ENCODE data around the gene MLLT3. TPM values are rescaled to one million over a fixed set of nuclear protein-coding genes. Genes with fewer than 3 reads are reported as not detected.

MLLT3 gene
- total RNA-seq, 2 experiments from 2014 or later = 59.1 to 60.8 TPM

DNA sequence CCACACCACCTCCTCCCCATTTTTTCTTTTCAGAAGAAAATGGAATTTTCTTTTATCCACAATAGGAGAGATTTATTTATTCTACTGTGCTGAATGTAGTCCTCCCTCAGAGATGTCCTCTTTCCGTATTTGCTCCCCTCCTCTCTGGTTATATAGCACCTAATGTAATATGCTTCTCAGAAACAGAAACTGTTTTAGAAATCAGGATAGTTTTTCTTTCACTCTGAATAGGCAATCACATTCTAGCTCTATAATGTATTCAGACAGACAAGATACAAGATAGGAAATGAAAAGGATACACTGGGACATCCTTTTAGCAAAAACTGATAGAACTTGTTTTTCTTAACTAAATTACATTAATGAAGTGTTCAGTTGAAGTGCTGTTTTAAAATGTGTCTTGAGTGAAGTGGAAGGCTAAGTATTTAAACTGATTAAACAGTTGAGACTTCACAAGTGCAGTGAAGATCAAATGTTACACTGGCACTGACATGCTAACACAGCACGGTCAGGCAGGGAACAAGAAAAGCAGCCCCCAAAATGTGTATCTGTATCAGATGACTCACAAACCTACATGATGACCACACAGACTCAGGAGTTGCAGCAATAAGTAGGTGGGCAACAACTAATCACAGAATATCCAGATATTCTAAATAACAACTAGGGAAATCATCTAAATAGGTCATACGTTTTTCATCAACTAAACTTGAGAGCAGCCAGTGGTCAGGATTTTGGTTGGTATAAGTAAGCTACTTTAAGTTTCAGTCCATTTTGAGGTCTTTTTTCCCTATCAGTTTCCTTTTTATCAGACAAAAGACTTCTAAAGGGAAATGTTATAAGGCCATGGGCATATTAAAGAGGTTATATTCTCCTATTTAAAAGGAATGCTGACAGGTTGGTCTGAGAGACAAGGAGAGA lies 260.4 kb downstream of the MLLT3 start:
- H3K36me3 Mint-ChIP-seq (ENCODE audit: low read depth) = peaks cover 46% of the 10 kb centered on the region
- no peak for DNase-seq
- TF ChIP-seq, protein P1, sequence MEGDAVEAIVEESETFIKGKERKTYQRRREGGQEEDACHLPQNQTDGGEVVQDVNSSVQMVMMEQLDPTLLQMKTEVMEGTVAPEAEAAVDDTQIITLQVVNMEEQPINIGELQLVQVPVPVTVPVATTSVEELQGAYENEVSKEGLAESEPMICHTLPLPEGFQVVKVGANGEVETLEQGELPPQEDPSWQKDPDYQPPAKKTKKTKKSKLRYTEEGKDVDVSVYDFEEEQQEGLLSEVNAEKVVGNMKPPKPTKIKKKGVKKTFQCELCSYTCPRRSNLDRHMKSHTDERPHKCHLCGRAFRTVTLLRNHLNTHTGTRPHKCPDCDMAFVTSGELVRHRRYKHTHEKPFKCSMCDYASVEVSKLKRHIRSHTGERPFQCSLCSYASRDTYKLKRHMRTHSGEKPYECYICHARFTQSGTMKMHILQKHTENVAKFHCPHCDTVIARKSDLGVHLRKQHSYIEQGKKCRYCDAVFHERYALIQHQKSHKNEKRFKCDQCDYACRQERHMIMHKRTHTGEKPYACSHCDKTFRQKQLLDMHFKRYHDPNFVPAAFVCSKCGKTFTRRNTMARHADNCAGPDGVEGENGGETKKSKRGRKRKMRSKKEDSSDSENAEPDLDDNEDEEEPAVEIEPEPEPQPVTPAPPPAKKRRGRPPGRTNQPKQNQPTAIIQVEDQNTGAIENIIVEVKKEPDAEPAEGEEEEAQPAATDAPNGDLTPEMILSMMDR (IDR thresholded peaks at IDR 0.05) = no peak
- POLR2A ChIA-PET = no interaction called here
- intact Hi-C loops (cut with micrococcal nuclease) = loop anchor here (2.0 to 10.0 kb wide), 2 partner anchors 193 to 261 kb away; partner anchors contain the start of gene MLLT3
- peak overlapping the region; percentile 9 for H3K4me3 Mint-ChIP-seq
- peak; percentile 74 for ATAC-seq
- peak overlapping the region; percentile 75 for H3K27ac Mint-ChIP-seq
- no peaks in the 10 kb centered on the region for H3K27me3 Mint-ChIP-seq
- no peaks in the 10 kb centered on the region for H3K9me3 Mint-ChIP-seq
- CTCF ChIA-PET = interaction anchor here (1.2 kb wide), 1 partner anchor 263 kb away, joined by 4 read pairs; no protein-coding TSS in a partner anchor
- H3K4me1 Mint-ChIP-seq (ENCODE audit: low read depth) = peaks cover 59% of the 10 kb centered on the region

DNA sequence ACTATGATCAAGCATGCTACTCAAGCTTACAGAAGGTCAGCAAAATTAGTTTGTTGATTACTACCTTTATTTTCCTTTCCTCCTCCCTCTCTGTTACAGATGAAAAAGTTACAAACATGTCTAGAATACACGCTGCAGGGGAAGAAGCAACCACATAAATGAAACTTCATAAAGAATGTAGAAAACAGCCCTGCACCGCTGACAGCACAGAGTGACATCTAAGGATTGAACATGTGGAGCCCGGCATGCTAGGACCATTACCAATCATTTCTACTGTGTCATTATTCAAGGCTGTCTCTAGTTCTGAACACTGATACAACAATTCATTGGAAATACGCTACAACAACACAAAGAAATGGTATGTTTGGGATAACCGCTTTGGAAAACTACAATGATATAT lies 261.1 kb downstream of the MLLT3 start:
- intact Hi-C loops (cut with micrococcal nuclease) = loop anchor here (2.0 to 10.0 kb wide), 2 partner anchors 194 to 262 kb away; partner anchors contain the start of gene MLLT3
- ChIA-PET CTCF (interaction anchor here (1.2 kb wide), 1 partner anchor 263 kb away, joined by 4 read pairs; no protein-coding TSS in a partner anchor), POLR2A (interaction anchor here (0.7 kb wide), 1 partner anchor 1177 kb away, joined by 3 read pairs; no protein-coding TSS in a partner anchor)
- Mint-ChIP-seq H3K27me3 (no peaks in the 10 kb centered on the region), H3K27ac (peak overlapping the region; percentile 7), H3K4me1 (ENCODE audit: low read depth) (peaks cover 66% of the 10 kb centered on the region), H3K9me3 (no peaks in the 10 kb centered on the region), H3K4me3 (no peak overlapping the region), H3K36me3 (ENCODE audit: low read depth) (peaks cover 41% of the 10 kb centered on the region)
- TF ChIP-seq, protein P1 (IDR thresholded peaks at IDR 0.05) = no peak
- ATAC-seq (no peak), DNase-seq (no peak)

DNA sequence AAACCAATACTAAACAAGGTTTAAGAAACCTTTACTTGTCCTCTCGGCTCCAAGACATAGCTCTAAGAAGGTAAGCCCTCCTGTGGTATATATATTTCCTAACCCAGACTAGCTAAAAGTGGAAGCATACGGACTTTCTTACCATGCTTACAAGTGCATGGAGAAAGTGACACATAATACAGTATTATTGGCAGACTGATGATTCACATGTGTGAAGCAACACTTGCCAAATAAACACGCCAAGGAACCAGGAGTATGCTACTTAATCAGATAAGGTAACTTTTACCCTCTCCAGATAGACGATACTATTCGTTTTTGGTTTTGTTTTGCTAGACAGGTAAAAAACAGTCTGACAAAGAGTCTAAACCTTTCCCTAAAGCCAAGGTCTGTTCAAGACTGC lies 264.1 kb downstream of the MLLT3 start:
- no peaks in the 10 kb centered on the region for H3K27me3 Mint-ChIP-seq
- POLR2A ChIA-PET = interaction anchor here (1.1 to 1.6 kb wide), 2 partner anchors 149 to 264 kb away, joined by 3 to 4 read pairs; partner anchors contain the start of gene MLLT3
- peaks cover 43% of the 10 kb centered on the region for H3K36me3 Mint-ChIP-seq (ENCODE audit: low read depth)
- peak overlapping the region; percentile 74 for H3K27ac Mint-ChIP-seq
- H3K4me3 Mint-ChIP-seq = peak overlapping the region; percentile 16
- intact Hi-C loops (cut with micrococcal nuclease) = loop anchor here (5.0 to 10.0 kb wide), 2 partner anchors 431 to 757 kb away; no protein-coding TSS in a partner anchor
- DNase-seq (peak; percentile 23), ATAC-seq (peak; percentile 55)
- no peaks in the 10 kb centered on the region for H3K9me3 Mint-ChIP-seq
- H3K4me1 Mint-ChIP-seq (ENCODE audit: low read depth) = peaks cover 83% of the 10 kb centered on the region
- TF ChIP-seq, protein P1 (IDR thresholded peaks at IDR 0.05) = no peak
- CTCF ChIA-PET = interaction anchor here (1.5 to 3.6 kb wide), 4 partner anchors 10 to 583 kb away, joined by 5 to 14 read pairs (median 10); no protein-coding TSS in a partner anchor

DNA sequence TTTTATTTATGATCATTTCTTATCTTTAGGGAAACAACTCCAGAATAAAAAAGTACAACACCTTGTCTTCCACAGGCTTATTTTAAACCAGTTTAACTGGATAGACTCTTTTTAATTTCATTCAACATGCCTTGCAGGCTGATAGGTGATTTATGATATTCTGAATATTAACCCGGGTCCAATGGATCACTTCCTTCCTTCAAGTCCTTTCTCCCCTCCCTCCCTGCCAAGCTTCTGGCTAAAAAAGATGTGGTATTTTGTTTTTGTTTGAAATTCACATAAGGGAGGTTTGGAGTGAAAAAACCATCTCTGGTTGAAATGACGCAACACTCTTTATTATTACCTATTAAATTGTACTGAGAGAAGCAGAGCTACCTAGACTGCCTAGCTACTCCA lies 265.3 kb downstream of the MLLT3 start:
- ChIA-PET CTCF (interaction anchor here (0.8 to 3.6 kb wide), 18 partner anchors 9 to 748 kb away, joined by 3 to 14 read pairs (median 4); partner anchors contain the start of genes FOCAD and MLLT3), POLR2A (interaction anchor here (0.6 to 1.6 kb wide), 4 partner anchors 83 to 465 kb away, joined by 3 to 4 read pairs (median 3); partner anchors contain the start of gene MLLT3)
- TF ChIP-seq, protein P1 (IDR thresholded peaks at IDR 0.05) = no peak
- no peaks in the 10 kb centered on the region for H3K9me3 Mint-ChIP-seq
- no peaks in the 10 kb centered on the region for H3K27me3 Mint-ChIP-seq
- no peak for ATAC-seq
- peaks cover 43% of the 10 kb centered on the region for H3K36me3 Mint-ChIP-seq (ENCODE audit: low read depth)
- no peak overlapping the region for H3K27ac Mint-ChIP-seq
- no peak overlapping the region for H3K4me3 Mint-ChIP-seq
- intact Hi-C loops (cut with micrococcal nuclease) = loop anchor here (2.0 to 10.0 kb wide), 3 partner anchors 430 to 758 kb away; no protein-coding TSS in a partner anchor
- H3K4me1 Mint-ChIP-seq (ENCODE audit: low read depth) = peaks cover 72% of the 10 kb centered on the region
- DNase-seq = no peak

Data from activated CD8-positive, alpha-beta T cell treated with anti-CD3 and anti-CD28 coated beads for 36 hours (primary cell).